Measurements from ENCODE around the gene CACNA1S. TPM values are rescaled to one million over a fixed set of nuclear protein-coding genes. Genes with fewer than 3 reads are reported as not detected.

The CACNA1S gene
- total and polyA plus RNA-seq, 2 of the 8 experiments (the other 6 are each of a cell fraction or from before 2014, with no cell fraction given): 0.06 TPM; not detected in 1

- TF ChIP-seq SRF (IDR thresholded peaks at IDR 0.05; ENCODE audit: low read depth, low read length): no peak
- no peak for TF ChIP-seq SUZ12 (IDR thresholded peaks at IDR 0.05; ENCODE audit: low read length)
- TF ChIP-seq GTF2F1 (IDR thresholded peaks at IDR 0.05; ENCODE audit: borderline replicate concordance, low read depth, low read length): no peak
- no peak for TF ChIP-seq CBX5 (IDR thresholded peaks at IDR 0.05; ENCODE audit: low read depth, low read length)
- no peak for TF ChIP-seq KDM5A (IDR thresholded peaks at IDR 0.05; ENCODE audit: low read length)
- no peak for TF ChIP-seq E2F6 (IDR thresholded peaks at IDR 0.05)
These were observed 16.2 kb upstream of the CACNA1S start (continued) for GRCh38 chr1:201128476-201128875.

Measured in H1 (cell line).